ENCODE measurements around the gene TMEM273.

TMEM273 gene

GRCh38 chr10:49110684-49111319 lies 77.4 kb downstream of the TMEM273 start:
- intact Hi-C loops (cut with DNase I) = no loop called here
- peak in 1 of 42 donors; percentile 22 for DNase-seq

GRCh38 chr10:49109669-49110340 lies 78.4 kb downstream of the TMEM273 start:
- intact Hi-C loops (cut with DNase I) = loop anchor here (10.0 kb wide), 1 partner anchor 75 kb away; the partner anchor contains the start of gene TMEM273
- DNase-seq = peak in 9 of 42 donors; percentile 21 to 58 (median 38)

GRCh38 chr10:49108656-49109055 lies 79.5 kb downstream of the TMEM273 start:
- no peak for DNase-seq
- intact Hi-C loops (cut with DNase I) = loop anchor here (10.0 kb wide), 1 partner anchor 76 kb away; the partner anchor contains the start of gene TMEM273

GRCh38 chr10:49107887-49108267 lies 80.3 kb downstream of the TMEM273 start:
- peak in 1 of 42 donors; percentile 13 for DNase-seq
- intact Hi-C loops (cut with DNase I) = loop anchor here (10.0 kb wide), 1 partner anchor 77 kb away; the partner anchor contains the start of gene TMEM273

- peak in 1 of 42 donors; percentile 27 for DNase-seq
- intact Hi-C loops (cut with DNase I) = loop anchor here (10.0 kb wide), 1 partner anchor 78 kb away; the partner anchor contains the start of gene TMEM273
These were observed 80.9 kb downstream of the TMEM273 start for GRCh38 chr10:49107111-49107886.

- DNase-seq = peak in 37 of 42 donors; percentile 17 to 72 (median 51)
These were observed 81.7 kb downstream of the TMEM273 start for GRCh38 chr10:49106451-49106850.

GRCh38 chr10:49105076-49105475 lies 83.1 kb downstream of the TMEM273 start:
- no peak for DNase-seq
- intact Hi-C loops (cut with DNase I) = loop anchor here (10.0 kb wide), 1 partner anchor 80 kb away; the partner anchor contains the start of gene TMEM273

More at GRCh38 chr10:49106451-49106850, 81.7 kb downstream of the TMEM273 start:
- intact Hi-C loops (cut with DNase I) = loop anchor here (10.0 kb wide), 1 partner anchor 78 kb away; the partner anchor contains the start of gene TMEM273

Data from head of caudate nucleus (tissue), 42 donors.